ENCODE results near the gene MDGA2.

MDGA2 gene

DNA sequence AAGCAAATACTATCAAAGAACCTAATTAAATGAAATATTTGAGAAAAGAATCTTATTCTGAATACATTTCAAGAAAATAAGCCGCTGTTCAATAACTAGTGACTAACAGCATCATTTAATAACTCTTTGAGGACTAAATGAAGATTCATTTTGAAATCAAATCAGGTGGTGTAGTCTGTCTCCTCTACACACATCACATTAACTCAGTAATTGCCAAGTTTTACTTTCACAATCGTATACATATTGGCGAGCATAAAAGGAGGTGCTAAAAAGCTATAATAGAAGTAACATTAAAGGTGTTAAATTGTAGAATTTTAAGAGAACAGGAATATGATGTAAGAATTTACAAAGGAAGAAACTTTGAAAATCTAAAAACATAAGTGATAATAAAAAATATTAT is 185.1 kb downstream of the MDGA2 start:
- no peak for DNase-seq (ENCODE audit: low read depth, low spot score)

GRCh38 chr14:47485421-47485820 is 190.0 kb downstream of the MDGA2 start:
- no peak for DNase-seq (ENCODE audit: low read depth, low spot score)

GRCh38 chr14:47483449-47483848 is 192.0 kb downstream of the MDGA2 start:
- DNase-seq (ENCODE audit: low read depth, low spot score) = no peak

GRCh38 chr14:47471075-47471474 is 204.3 kb downstream of the MDGA2 start:
- no peak for DNase-seq (ENCODE audit: low read depth, low spot score)

DNA sequence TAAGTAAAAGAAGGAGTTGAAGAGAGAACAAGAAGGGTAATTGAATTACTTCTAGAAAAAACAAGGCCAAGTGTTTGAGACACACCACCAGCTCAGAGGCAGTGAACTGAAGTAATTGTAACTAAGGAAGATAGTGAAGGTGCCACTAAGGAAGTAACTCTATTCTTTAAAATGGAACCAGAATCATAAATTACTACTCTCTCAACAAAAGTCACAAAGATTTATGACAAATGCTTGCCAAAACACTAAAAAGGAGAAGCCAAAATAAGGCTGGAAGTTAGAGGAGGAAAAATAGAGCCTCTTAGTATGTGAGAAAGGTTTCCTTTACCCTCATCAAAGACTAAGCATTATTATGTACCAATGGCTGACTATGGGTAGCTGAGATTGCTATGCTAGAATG is 208.5 kb downstream of the MDGA2 start:
- DNase-seq (ENCODE audit: low read depth, low spot score) = no peak

- no peak for DNase-seq (ENCODE audit: low read depth, low spot score)
Observed at GRCh38 chr14:47454025-47454424, 221.4 kb downstream of the MDGA2 start.

- DNase-seq (ENCODE audit: low read depth, low spot score) = no peak
Observed at GRCh38 chr14:47447076-47447475, 228.3 kb downstream of the MDGA2 start.

DNA sequence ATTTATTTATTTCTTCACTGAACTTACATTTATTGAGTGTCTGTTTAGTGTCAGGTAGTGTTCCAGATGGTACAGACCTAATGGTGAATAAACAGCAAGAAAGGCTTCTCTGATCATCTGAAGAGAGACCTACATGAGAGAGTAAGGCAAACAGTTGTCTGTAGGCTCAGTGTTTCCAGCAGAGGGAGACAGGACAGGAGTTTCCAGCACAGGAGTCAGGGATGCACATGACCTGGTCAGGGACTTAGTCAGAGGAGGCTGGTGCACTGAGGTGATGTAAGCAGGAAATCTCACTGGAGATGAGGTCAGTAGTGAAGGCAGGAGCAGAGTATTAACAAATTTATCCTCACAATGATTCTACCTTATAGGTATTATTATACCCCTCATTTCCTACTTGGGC is 233.2 kb downstream of the MDGA2 start:
- no peak for DNase-seq (ENCODE audit: low read depth, low spot score)

- DNase-seq (ENCODE audit: low read depth, low spot score) = no peak
Observed at GRCh38 chr14:47439953-47440352, 235.5 kb downstream of the MDGA2 start.

- DNase-seq (ENCODE audit: low read depth, low spot score) = no peak
Observed at GRCh38 chr14:47438650-47439140, 236.7 kb downstream of the MDGA2 start.

GRCh38 chr14:47435331-47435965 is 240.0 kb downstream of the MDGA2 start:
- DNase-seq (ENCODE audit: low read depth, low spot score) = no peak

DNA sequence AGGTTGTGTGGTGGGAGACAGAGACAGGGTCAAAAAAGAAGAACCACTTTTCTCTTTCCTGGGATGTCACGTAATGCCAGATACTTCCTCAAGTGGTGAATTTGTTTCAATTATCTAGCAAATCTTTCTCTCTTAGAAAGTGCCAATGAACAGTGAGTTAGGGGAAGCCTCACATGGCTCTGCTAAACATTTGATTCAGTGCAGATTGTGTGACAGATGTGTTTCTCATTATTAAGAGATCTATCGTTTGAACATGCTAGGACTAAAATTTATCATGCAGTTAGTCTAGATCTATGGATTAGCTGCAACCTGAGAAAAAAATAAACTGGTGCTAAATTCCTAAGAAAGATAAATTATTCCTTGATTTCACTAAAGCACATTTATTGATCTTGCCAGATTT is 247.8 kb downstream of the MDGA2 start:
- DNase-seq (ENCODE audit: low read depth, low spot score) = no peak

GRCh38 chr14:47425302-47425701 is 250.1 kb downstream of the MDGA2 start:
- no peak for DNase-seq (ENCODE audit: low read depth, low spot score)

DNA sequence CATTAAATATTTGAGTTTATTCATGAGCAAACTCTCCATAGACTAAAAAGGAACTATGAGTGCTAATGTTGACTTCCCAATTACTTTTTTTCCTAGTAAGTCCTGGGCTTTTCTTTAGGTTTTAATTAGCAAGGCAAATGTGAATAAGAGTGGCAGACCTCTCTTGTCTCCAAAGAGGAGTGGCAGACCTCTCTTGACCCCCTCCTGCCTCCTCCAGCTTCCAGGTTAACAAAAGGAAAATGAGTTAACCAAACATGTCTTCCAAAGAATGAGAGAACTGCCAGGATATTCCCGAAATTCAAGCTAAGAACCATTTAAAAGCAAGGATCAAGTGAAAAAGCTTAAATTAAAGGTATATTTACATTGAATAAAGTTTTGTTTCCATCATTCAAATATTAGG is 253.2 kb downstream of the MDGA2 start:
- DNase-seq (ENCODE audit: low read depth, low spot score) = no peak

DNA sequence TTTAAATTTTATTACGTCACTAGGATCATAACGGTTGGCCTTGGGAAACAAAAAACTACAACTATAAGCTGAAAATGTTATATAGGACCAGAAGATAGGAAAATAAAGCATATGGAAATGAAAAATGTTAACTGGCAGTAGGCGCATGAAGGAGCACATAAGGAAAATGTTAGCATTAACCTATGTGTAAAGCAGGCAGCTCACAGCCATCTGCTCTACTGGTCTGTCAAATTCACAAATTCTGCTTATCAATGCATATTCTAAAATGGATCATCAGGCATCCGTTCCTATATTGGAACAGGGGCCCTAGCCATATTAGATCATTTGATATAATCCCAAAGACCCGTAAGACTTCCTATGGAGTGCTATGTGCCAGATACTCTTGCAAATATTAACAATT is 263.9 kb downstream of the MDGA2 start:
- no peak for DNase-seq (ENCODE audit: low read depth, low spot score)

DNA sequence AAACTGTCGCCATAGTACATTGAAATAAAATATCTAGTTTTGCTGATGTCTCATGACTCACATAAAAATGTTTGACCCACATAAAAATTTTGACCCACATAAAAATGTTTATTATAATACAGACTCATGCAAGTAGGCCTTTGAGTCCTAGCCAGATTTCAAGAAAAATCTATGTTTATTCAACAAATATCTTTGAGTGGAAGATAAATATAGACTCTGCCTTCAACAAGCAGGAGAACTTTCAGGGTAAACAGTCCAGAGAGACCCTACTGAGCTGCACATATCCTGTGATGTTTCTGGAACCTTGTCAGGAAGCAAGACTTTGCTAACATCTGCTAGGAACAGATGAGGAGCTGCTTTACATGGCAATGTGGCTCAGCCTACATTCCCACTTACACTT is 283.1 kb downstream of the MDGA2 start:
- no peak for DNase-seq (ENCODE audit: low read depth, low spot score)

DNA sequence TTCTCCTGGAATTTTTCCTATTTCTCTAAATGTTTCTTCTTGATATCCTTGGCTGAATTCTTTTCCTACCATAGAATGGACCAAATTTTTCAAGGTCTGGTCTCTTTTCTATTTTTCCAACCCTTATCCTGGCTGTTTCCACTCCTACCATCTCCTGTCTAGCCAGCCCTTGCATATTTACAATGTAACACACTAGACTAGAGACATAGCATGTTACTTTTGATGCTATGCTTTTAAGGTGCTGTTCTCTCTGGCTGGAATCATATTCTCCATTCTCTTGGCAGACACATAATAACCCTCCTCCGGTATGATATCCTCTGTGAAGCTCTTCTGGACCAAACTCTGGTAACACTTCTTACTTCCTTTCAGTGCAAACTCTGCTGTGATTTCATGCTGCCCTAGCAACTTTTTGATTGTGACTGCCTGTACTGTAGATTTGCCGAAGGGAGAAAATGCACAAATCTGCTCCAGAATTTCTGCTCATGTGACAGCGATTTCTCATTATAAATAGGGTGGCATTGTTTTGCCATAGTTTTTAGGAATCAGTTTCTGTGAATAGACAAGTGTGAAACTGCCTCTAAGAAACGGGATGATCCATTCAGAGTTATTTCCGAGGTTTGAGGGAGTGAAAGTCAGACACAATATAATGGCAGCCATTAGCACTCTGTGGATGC is 284.4 kb downstream of the MDGA2 start:
- DNase-seq (ENCODE audit: low read depth, low spot score) = no peak

DNA sequence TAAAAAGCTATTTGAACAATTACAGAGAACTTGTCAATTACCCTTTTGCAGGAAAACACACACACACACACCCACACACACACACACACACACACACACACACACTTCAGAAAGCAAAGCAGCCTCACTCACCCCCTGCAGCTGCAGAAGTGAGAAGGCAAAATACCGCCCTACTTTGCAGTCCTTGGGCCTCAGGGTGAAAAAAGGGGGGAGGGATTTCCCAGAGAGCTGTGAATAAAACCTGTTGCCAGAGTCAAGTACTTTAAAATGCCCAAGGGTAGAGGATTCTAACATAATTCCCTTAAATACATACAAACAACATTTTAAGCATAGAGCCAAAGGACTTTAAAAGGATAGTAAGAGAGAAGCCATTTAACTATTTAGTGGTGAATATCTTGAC is 285.9 kb downstream of the MDGA2 start:
- no peak for DNase-seq (ENCODE audit: low read depth, low spot score)

DNA sequence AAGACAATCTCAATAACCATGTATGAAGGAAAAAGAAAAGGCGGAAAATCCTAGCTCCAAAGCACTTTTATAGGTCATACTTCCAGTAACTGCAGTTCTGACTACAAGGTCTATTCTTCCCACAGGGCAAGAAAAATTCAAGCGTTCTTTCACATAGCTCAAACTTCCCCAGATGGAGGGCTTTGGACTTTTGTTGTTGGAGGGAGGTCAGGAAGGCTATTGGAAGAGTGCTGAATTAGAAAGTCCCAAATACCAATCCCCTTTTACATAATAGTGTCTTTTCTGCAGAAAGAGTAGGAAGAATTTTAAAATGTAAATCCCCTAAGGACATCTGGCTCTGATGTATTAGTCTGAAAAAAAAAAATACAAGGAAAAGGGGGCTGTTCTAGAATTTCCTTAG is 309.4 kb downstream of the MDGA2 start:
- DNase-seq (ENCODE audit: low read depth, low spot score) = no peak

- no peak for DNase-seq (ENCODE audit: low read depth, low spot score)
Observed at GRCh38 chr14:47365233-47365632, 310.2 kb downstream of the MDGA2 start.

DNA sequence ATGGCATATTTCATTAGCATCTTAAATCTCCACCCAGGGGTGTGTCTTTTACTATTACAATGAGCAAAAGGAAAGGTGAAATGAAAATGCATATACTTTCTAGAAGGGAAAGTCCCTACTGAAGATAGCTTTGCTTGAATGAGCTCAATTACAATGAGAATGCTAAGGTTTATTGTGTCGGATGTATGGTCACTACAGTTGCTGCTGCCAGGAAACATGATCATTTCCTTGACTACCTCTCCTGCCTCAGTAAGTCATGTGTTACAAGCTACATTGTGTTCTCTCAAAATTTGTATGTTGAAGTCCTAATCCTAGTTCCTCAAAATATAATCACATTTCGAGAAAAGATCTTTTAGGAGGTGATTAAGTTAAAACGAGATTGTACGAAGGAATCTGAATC is 322.2 kb downstream of the MDGA2 start:
- no peak for DNase-seq (ENCODE audit: low read depth, low spot score)

DNA sequence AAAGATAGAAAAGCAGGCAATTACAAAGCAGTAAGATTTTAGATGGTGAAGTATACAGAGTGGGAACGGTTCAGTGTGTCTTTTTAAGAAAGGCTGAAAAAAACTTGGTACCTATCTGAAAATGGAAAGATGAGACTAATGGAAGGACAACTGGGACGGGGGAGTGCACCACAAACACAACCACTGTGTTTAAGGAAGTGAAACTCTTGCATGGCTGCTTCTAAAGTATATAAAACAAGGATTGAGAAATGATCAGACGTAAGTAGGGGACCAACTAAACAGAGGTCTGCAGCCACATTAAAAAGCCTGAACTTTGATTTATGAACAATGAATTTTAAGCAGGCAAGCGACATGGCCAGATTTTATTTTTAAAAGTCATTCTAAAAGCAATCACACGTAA is 328.6 kb downstream of the MDGA2 start:
- DNase-seq (ENCODE audit: low read depth, low spot score) = no peak

DNA sequence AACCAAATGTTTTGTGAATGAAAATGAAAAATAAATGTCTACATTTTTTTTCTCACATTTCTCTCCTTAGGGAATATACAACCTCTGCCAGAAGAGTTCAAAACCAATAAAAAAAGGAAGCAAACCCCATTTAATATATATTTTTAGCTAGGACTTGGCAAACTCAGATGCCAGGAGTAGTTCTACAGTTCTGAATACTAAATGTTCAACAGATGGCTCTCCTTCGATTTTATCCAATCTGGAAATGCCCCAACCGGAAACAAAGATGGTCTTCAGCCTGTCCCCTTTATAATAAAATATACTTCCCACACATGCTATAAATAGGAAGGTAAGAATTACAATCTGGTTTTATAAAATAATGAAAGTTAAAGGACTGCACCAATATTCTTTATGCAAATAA is 330.4 kb downstream of the MDGA2 start:
- no peak for DNase-seq (ENCODE audit: low read depth, low spot score)

DNA sequence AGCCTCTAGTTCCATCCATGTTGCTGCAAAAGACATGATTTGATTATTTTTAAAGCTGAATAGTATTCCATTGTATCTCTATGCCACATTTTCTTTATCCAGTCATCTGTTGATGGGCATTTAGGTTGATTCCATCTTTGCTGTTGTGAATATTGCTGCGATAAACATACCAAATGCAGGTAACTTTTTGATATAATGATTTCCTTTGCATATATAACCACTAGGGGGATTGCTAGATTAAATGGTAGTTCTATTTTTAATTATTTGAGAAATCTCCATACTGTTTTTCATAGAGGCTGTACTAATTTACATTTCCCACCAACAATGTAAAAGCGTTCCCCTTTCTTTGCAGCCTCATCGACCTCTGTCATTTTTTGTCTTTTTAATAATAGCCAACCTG is 342.5 kb downstream of the MDGA2 start:
- DNase-seq (ENCODE audit: low read depth, low spot score) = no peak

All from activated CD4-positive, CD25-positive, alpha-beta regulatory T cell treated with anti-CD3 and anti-CD28 coated beads, Interleukin-2, amount 50 U/mL, for 16 hours (primary cell).